OCI-LY3 (cell line): ENCODE measurements around the gene TRPV4.

Experiments used
- H2AFZ ChIP-seq: fragments of 200-600, 300-600 bp; shearing (Covaris generic); 2 replicates; pipeline ENCODE4 v1.6.0; 2014; ENCODE audit warnings: antibody characterized with exemption, low read depth, low read length
- H3K27ac ChIP-seq: fragments of 200-600, 300-600 bp; sonication (generic); 2 replicates; pipeline ENCODE4 v1.5.1; 2014; ENCODE audit warnings: mild to moderate bottlenecking, low read length, moderate library complexity, mixed read lengths
- H3K27me3 ChIP-seq: fragments of 200-600, 300-600 bp; sonication (generic); 2 replicates; pipeline ENCODE4 v1.6.1; 2014; ENCODE audit warnings: low read depth, low read length, mixed read lengths
- H3K36me3 ChIP-seq: fragments of 200-600, 300-600 bp; sonication (generic); replicated peaks from 2 replicates; pipeline ENCODE3; 2014; ENCODE audit warnings: low read depth, low read length, mixed read lengths
- H3K4me1 ChIP-seq: fragments of 300-600, 200-600 bp; sonication (generic); 2 replicates; pipeline ENCODE4 v1.6.1; 2014; ENCODE audit warnings: low read length, mixed read lengths
- H3K4me2 ChIP-seq: fragments of 200-600, 300-600 bp; sonication (generic); 2 replicates; pipeline ENCODE4 v1.6.1; 2014; ENCODE audit warnings: low read length, mixed read lengths
- H3K4me3 ChIP-seq: fragments of 300-600, 200-600 bp; sonication (generic); 2 replicates; pipeline ENCODE4 v1.5.1; 2014; ENCODE audit warnings: antibody characterized with exemption, mild to moderate bottlenecking, low read length, moderate library complexity
- H3K79me2 ChIP-seq: fragments of 300-600, 200-600 bp; shearing (Covaris generic); 2 replicates; pipeline ENCODE4 v1.6.1; 2014; ENCODE audit warnings: mild to moderate bottlenecking, low read length, mixed read lengths
- H3K9ac ChIP-seq: fragments of 300-600, 200-600 bp; shearing (Covaris generic); 2 replicates; pipeline ENCODE4 v1.6.0; 2014; ENCODE audit warnings: mild to moderate bottlenecking, low read length, moderate library complexity
- H3K9me3 ChIP-seq: fragments of 200-600, 300-600 bp; shearing (Covaris generic); 2 replicates; pipeline ENCODE4 v1.6.1; 2014; ENCODE audit warnings: low read length, mixed read lengths; ENCODE audit not compliant: insufficient read depth
- H4K20me1 ChIP-seq: fragments of 200-600, 300-600 bp; sonication (generic); 2 replicates; pipeline ENCODE4 v1.6.1; 2016; ENCODE audit warnings: low read length, mixed read lengths; ENCODE audit not compliant: insufficient read depth
- EZH2phosphoT487 ChIP-seq: fragments of 200-600 bp; shearing (Covaris generic); IDR thresholded peaks from 2 replicates; pipeline ENCODE4 v1.6.1; 2018; ENCODE audit warnings: antibody characterized with exemption, mixed run types, low read depth
- TF ChIP-seq, protein P1 (sequence below): fragments of 200-600, 300-600 bp; sonication (generic); IDR thresholded peaks from 2 replicates; pipeline ENCODE4 v1.5.1; 2014; ENCODE audit warnings: antibody characterized with exemption, low read length, low read depth

Gene TRPV4

DNA sequence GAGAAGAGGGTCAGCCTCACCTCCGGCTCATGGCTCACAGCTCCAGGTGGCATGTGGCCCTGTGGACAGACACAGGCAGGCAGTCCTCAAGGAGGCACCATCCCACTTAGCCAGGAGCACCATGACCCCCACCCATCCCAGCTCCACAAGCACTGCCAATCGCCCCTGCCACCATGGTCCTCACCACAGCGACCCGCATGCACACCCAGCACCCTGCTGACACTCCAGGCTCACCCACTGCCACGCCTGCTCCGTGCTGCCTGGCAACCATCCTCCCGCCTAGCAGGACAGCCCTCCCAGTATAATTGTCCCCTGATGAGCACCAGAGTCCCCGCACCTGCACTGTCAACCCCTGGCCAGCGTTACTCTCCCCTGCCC, 50.9 kb downstream of the TRPV4 start:
- Histone ChIP-seq H3K9ac (no peak overlapping the region), H3K4me2 (no peak overlapping the region), H3K79me2 (no peaks in the 10 kb centered on the region), H3K27me3 (no peaks in the 10 kb centered on the region), H2AFZ (no peak overlapping the region), H3K27ac (no peak overlapping the region), H3K4me1 (0 out of 2 replicates have a peak, but pooled peaks cover 3% of the 10 kb centered on the region), H3K4me3 (no peak overlapping the region), H3K9me3 (peaks cover 4% of the 10 kb centered on the region; the same call in 1 of the 2 replicates), H4K20me1 (no peaks in the 10 kb centered on the region), H3K36me3 (no peaks in the 10 kb centered on the region)
- no peak for TF ChIP-seq EZH2phosphoT487
- TF ChIP-seq, protein P1, sequence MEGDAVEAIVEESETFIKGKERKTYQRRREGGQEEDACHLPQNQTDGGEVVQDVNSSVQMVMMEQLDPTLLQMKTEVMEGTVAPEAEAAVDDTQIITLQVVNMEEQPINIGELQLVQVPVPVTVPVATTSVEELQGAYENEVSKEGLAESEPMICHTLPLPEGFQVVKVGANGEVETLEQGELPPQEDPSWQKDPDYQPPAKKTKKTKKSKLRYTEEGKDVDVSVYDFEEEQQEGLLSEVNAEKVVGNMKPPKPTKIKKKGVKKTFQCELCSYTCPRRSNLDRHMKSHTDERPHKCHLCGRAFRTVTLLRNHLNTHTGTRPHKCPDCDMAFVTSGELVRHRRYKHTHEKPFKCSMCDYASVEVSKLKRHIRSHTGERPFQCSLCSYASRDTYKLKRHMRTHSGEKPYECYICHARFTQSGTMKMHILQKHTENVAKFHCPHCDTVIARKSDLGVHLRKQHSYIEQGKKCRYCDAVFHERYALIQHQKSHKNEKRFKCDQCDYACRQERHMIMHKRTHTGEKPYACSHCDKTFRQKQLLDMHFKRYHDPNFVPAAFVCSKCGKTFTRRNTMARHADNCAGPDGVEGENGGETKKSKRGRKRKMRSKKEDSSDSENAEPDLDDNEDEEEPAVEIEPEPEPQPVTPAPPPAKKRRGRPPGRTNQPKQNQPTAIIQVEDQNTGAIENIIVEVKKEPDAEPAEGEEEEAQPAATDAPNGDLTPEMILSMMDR, result no peak

DNA sequence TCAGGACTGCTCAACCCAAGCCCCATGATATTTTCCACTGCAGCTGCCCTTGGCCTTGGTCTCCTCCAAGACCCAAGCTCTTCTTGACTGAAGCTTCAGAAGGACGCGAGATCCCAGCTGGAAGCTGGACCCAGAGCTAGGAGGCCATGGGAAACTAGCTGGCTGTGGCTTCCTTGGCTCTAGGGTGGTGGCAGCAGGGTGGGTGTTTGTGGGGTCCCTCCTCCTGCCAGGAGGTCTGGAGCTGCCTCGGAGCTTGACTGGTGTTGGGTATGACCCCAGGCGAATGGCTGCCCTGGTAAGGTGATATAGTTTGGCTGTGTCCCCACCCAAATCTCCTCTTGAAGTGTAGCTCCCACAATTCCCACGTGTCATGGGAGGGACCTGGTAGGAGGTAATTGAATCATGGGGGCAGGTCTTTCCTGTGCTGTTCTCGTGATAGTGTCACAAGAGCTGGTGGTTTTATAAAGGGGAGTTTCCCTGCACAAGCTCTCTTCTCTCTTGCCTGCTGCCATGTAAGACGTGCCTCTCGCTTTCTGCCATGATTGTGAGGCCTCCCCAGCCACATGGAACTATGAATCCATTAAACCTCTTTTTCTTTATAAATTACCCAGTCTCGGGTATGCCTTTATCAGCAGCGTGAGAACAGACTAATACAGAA, 51.4 kb downstream of the TRPV4 start:
- Histone ChIP-seq H3K9me3 (peaks cover 4% of the 10 kb centered on the region; the same call in 1 of the 2 replicates), H2AFZ (no peak overlapping the region), H3K9ac (no peak overlapping the region), H3K4me1 (0 out of 2 replicates have a peak, but pooled peaks cover 7% of the 10 kb centered on the region), H3K4me3 (no peak overlapping the region), H3K36me3 (no peaks in the 10 kb centered on the region), H3K4me2 (no peak overlapping the region), H3K27me3 (no peaks in the 10 kb centered on the region), H4K20me1 (no peaks in the 10 kb centered on the region), H3K79me2 (no peaks in the 10 kb centered on the region), H3K27ac (no peak overlapping the region)
- no peak for TF ChIP-seq EZH2phosphoT487
- TF ChIP-seq, protein P1, result no peak

DNA sequence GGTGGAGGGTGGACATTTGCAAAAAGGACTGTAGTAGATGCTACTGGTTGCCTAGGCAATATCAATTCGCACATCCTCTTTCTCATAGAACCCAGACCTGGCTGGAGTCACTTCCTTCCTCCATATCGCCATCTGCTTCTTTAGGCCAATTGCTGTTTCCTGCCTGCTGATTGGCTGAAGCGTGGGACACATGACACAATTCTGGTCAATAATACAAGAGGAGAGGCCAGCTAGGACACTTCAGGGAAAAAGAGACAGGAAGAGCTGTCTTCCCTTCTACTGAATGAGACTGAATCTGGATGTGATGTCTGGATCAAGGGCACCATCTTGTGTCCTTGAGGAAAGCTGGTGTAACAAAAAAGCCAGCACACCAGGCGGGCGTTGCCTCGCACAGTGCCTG, 53.8 kb downstream of the TRPV4 start:
- H3K36me3 ChIP-seq, result no peaks in the 10 kb centered on the region
- no peaks in the 10 kb centered on the region for H4K20me1 ChIP-seq
- H3K79me2 ChIP-seq, result no peaks in the 10 kb centered on the region
- H3K4me1 ChIP-seq, result peaks cover 12% of the 10 kb centered on the region
- no peak overlapping the region for H3K9ac ChIP-seq
- no peak overlapping the region for H3K4me3 ChIP-seq
- TF ChIP-seq EZH2phosphoT487, result no peak
- TF ChIP-seq, protein P1, result no peak
- H2AFZ ChIP-seq, result peak overlapping the region; percentile 31; the same call in 1 of the 2 replicates
- H3K4me2 ChIP-seq, result no peak overlapping the region
- no peaks in the 10 kb centered on the region for H3K27me3 ChIP-seq
- no peak overlapping the region for H3K27ac ChIP-seq
- peaks cover 4% of the 10 kb centered on the region; the same call in 1 of the 2 replicates for H3K9me3 ChIP-seq

DNA sequence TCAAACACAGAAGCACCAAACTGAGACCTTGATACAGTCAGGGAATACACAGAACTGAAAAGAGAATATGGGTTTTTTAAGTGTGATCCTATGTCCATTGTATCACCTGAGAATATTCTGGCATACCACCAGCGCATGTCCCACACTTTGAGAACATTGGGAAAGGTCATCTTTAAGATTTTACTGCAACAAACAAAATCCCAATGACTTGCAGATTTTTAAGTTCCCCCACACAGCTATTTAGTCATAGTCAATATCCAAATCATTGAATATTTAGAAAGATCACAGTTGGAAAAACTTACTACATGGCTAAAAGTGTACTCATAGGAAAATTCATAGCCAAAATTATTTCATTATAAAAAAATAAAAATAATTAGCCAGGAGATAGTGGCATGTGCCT, 54.5 kb downstream of the TRPV4 start:
- H3K9ac ChIP-seq, result no peak overlapping the region
- H3K4me2 ChIP-seq, result no peak overlapping the region
- no peak overlapping the region for H2AFZ ChIP-seq
- H3K9me3 ChIP-seq, result peaks cover 4% of the 10 kb centered on the region; the same call in 1 of the 2 replicates
- no peak for TF ChIP-seq EZH2phosphoT487
- TF ChIP-seq, protein P1, result no peak
- H3K36me3 ChIP-seq, result no peaks in the 10 kb centered on the region
- H3K4me3 ChIP-seq, result no peak overlapping the region
- H3K79me2 ChIP-seq, result no peaks in the 10 kb centered on the region
- H3K4me1 ChIP-seq, result peaks cover 18% of the 10 kb centered on the region
- H3K27ac ChIP-seq, result no peak overlapping the region
- H4K20me1 ChIP-seq, result no peaks in the 10 kb centered on the region
- H3K27me3 ChIP-seq, result no peaks in the 10 kb centered on the region
